Mesendoderm (in vitro differentiated cells): Measurements from ENCODE around the gene MYL2.

Experiments
- DNase-seq: peaks from one replicate; pipeline ENCODE4 v3.0.0; 2013
- H2AK5ac ChIP-seq: 2 replicates; pipeline ENCODE4 v1.6.1; 2013; ENCODE audit warnings: low read length, inconsistent platforms
- H2BK120ac ChIP-seq: 2 replicates; pipeline ENCODE4 v1.6.1; 2013; ENCODE audit warnings: low read depth, mild to moderate bottlenecking, low read length, moderate library complexity, mixed read lengths
- H2BK15ac ChIP-seq: replicated peaks from 2 replicates; pipeline ENCODE4 v1.6.1; 2013; ENCODE audit warnings: low read depth, mild to moderate bottlenecking, moderate library complexity
- H2BK5ac ChIP-seq: 2 replicates; pipeline ENCODE4 v1.6.1; 2013; ENCODE audit warnings: low read length, inconsistent platforms
- H3K18ac ChIP-seq: 2 replicates; pipeline ENCODE4 v1.6.1; 2013; ENCODE audit warnings: mild to moderate bottlenecking, low read length, mixed read lengths
- H3K23ac ChIP-seq: one replicate; pipeline ENCODE4 v1.6.1; 2013; ENCODE audit warnings: low read length
- H3K27ac ChIP-seq: 2 replicates; pipeline ENCODE4 v1.5.1; 2013; ENCODE audit warnings: low read depth, mild to moderate bottlenecking, inconsistent platforms, low read length, moderate library complexity
- H3K27me3 ChIP-seq: 2 replicates; pipeline ENCODE4 v1.6.1; 2013; ENCODE audit warnings: low read length, control low read depth, mild to moderate bottlenecking, inconsistent platforms; ENCODE audit not compliant: insufficient read depth, poor library complexity
- H3K36me3 ChIP-seq: 2 replicates; pipeline ENCODE4 v1.6.1; 2013; ENCODE audit warnings: low read length, inconsistent platforms; ENCODE audit not compliant: control insufficient read depth, insufficient read depth
- H3K4ac ChIP-seq: one replicate; pipeline ENCODE4 v1.6.1; 2013; ENCODE audit warnings: low read depth, mild to moderate bottlenecking, low read length, moderate library complexity
- H3K4me1 ChIP-seq: 2 replicates; pipeline ENCODE4 v1.6.1; 2013; ENCODE audit warnings: low read depth, low read length, inconsistent platforms; ENCODE audit not compliant: control insufficient read depth
- H3K4me2 ChIP-seq: 2 replicates; pipeline ENCODE4 v1.6.1; 2013; ENCODE audit warnings: low read length
- H3K4me3 ChIP-seq: 2 replicates; pipeline ENCODE4 v1.5.1; 2013; ENCODE audit warnings: mild to moderate bottlenecking, low read length
- H3K56ac ChIP-seq: one replicate; pipeline ENCODE4 v1.6.1; 2013; ENCODE audit warnings: low read length
- H3K79me1 ChIP-seq: 2 replicates; pipeline ENCODE4 v1.6.1; 2013; ENCODE audit warnings: low read length, inconsistent platforms
- H3K79me2 ChIP-seq: 2 replicates; pipeline ENCODE4 v1.6.1; 2013; ENCODE audit warnings: mild to moderate bottlenecking, low read length; ENCODE audit not compliant: control insufficient read depth, insufficient read depth
- H3K9ac ChIP-seq: 2 replicates; pipeline ENCODE4 v1.6.1; 2013; ENCODE audit warnings: low read length, inconsistent platforms
- H4K5ac ChIP-seq: one replicate; pipeline ENCODE4 v1.6.1; 2013; ENCODE audit warnings: low read length
- H4K8ac ChIP-seq: one replicate; pipeline ENCODE4 v1.6.1; 2013; ENCODE audit warnings: low read depth, mild to moderate bottlenecking, control low read depth, low read length, moderate library complexity
- WGBS: extraction: QIAGEN DNeasy Blood & Tissue Kit; methylation state at CpG from one replicate; pipeline ENCODE4 v1.1.7; 2013; ENCODE audit warnings: low lambda C conversion rate, missing lambda C conversion rate; ENCODE audit not compliant: insufficient coverage; ENCODE audit errors: extremely low coverage; 5-methylcytosine and 5-hydroxymethylcytosine counted together

The MYL2 gene

GRCh38 chr12:110929818-110930217 is 9.4 kb upstream of the MYL2 start:
- Histone ChIP-seq H2AK5ac (no peak overlapping the region), H3K9ac (no peak overlapping the region), H3K56ac (no peak overlapping the region), H3K36me3 (no peaks in the 10 kb centered on the region), H3K79me1 (no peaks in the 10 kb centered on the region), H3K4me1 (no peaks in the 10 kb centered on the region), H4K5ac (no peak overlapping the region), H3K27ac (no peak overlapping the region), H4K8ac (no peak overlapping the region), H2BK15ac (no peak overlapping the region), H3K4me3 (no peak overlapping the region), H3K27me3 (no peaks in the 10 kb centered on the region), H3K23ac (no peak overlapping the region), H2BK5ac (no peak overlapping the region), H3K18ac (no peak overlapping the region), H3K79me2 (no peaks in the 10 kb centered on the region), H2BK120ac (no peak overlapping the region), H3K4ac (no peak overlapping the region), H3K4me2 (no peak overlapping the region)
- no CpG with 5 or more reads among the region's 1 CpG for WGBS
- no peak for DNase-seq

DNA sequence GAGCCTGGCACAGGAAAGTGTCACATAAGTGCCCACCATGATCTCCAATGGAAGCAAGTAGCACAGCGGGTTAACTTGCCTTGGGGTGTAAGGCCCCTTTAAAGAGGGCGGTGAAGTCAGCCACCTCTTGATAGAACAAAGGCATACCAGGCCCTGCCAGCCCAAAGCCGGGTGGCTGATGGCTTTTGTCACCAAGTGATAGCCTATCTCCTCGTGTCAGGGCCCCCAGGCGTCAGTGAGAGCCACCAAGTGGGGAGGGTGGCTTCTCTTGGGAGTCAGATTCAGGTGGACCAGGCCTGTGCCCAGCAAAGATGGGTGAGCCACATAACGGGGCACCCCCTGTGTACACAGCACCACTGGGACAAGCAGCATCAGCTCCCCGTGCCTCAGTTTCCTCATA is 8.3 kb upstream of the MYL2 start:
- no peak for DNase-seq
- no peaks in the 10 kb centered on the region for H3K79me1 ChIP-seq

DNA sequence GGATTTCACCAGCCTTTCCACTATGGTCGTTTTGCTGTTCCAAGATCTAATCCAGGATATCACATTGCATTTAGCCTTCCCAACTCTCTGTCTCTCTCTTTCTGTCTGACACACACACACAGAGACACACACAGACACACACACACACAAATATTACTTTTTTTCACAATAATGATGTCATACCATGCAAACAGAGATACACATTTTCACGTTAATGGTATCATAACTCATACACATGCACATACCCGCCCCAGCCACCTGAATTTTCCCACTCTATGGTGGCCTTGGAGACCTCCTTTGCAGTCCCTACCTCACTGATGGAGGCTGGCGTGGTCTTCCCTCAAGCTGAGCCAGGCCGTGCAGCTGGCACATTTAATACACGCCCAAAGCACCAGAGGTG is 7.2 kb upstream of the MYL2 start:
- Histone ChIP-seq H2BK15ac (no peak overlapping the region), H2BK120ac (no peak overlapping the region), H2BK5ac (no peak overlapping the region), H3K23ac (no peak overlapping the region), H3K27me3 (no peaks in the 10 kb centered on the region), H4K8ac (no peak overlapping the region), H3K4me1 (no peaks in the 10 kb centered on the region), H3K18ac (no peak overlapping the region), H3K36me3 (no peaks in the 10 kb centered on the region), H3K9ac (no peak overlapping the region), H3K4ac (no peak overlapping the region), H2AK5ac (no peak overlapping the region), H3K4me3 (no peak overlapping the region), H3K79me2 (no peaks in the 10 kb centered on the region), H4K5ac (no peak overlapping the region), H3K79me1 (no peaks in the 10 kb centered on the region), H3K4me2 (no peak overlapping the region), H3K27ac (no peak overlapping the region), H3K56ac (no peak overlapping the region)
- DNase-seq: no peak
- no CpG with 5 or more reads among the region's 6 CpGs for WGBS

More for the DNA sequence above, 8.3 kb upstream of the MYL2 start:
- Histone ChIP-seq H3K4me1 (no peaks in the 10 kb centered on the region), H2BK120ac (no peak overlapping the region), H4K5ac (no peak overlapping the region), H2BK5ac (no peak overlapping the region), H4K8ac (no peak overlapping the region), H3K4me2 (no peak overlapping the region), H3K79me2 (no peaks in the 10 kb centered on the region), H2AK5ac (no peak overlapping the region), H3K18ac (no peak overlapping the region), H3K4me3 (no peak overlapping the region), H3K23ac (no peak overlapping the region), H2BK15ac (no peak overlapping the region), H3K36me3 (no peaks in the 10 kb centered on the region), H3K27ac (no peak overlapping the region), H3K27me3 (no peaks in the 10 kb centered on the region), H3K9ac (no peak overlapping the region), H3K4ac (no peak overlapping the region), H3K56ac (no peak overlapping the region)
- WGBS: no CpG with 5 or more reads among the region's 7 CpGs

GRCh38 chr12:110923692-110924334 is 3.4 kb upstream of the MYL2 start:
- Histone ChIP-seq H3K4me2 (no peak overlapping the region), H4K8ac (no peak overlapping the region), H3K23ac (no peak overlapping the region), H3K9ac (no peak overlapping the region), H2AK5ac (no peak overlapping the region), H3K56ac (no peak overlapping the region), H3K4ac (no peak overlapping the region), H3K79me2 (no peaks in the 10 kb centered on the region), H3K27me3 (no peaks in the 10 kb centered on the region), H2BK15ac (no peak overlapping the region), H4K5ac (no peak overlapping the region), H3K18ac (no peak overlapping the region), H3K4me3 (no peak overlapping the region), H3K4me1 (no peaks in the 10 kb centered on the region), H3K27ac (no peak overlapping the region), H2BK120ac (no peak overlapping the region), H3K36me3 (no peaks in the 10 kb centered on the region), H3K79me1 (no peaks in the 10 kb centered on the region), H2BK5ac (no peak overlapping the region)
- no peak for DNase-seq
- WGBS: no CpG with 5 or more reads among the region's 9 CpGs

GRCh38 chr12:110923192-110923591 is 2.8 kb upstream of the MYL2 start:
- no peaks in the 10 kb centered on the region for H3K36me3 ChIP-seq
- H3K27me3 ChIP-seq: no peaks in the 10 kb centered on the region
- DNase-seq: no peak
- H3K27ac ChIP-seq: no peak overlapping the region
- H3K79me1 ChIP-seq: no peaks in the 10 kb centered on the region
- H4K5ac ChIP-seq: no peak overlapping the region
- no peak overlapping the region for H2BK5ac ChIP-seq
- no peak overlapping the region for H3K9ac ChIP-seq
- H3K18ac ChIP-seq: no peak overlapping the region
- no peak overlapping the region for H2AK5ac ChIP-seq
- no peaks in the 10 kb centered on the region for H3K4me1 ChIP-seq
- no peak overlapping the region for H3K23ac ChIP-seq
- WGBS: no CpG with 5 or more reads among the region's 4 CpGs
- H3K56ac ChIP-seq: no peak overlapping the region
- H3K4ac ChIP-seq: no peak overlapping the region
- no peak overlapping the region for H2BK120ac ChIP-seq
- H3K4me3 ChIP-seq: no peak overlapping the region
- no peak overlapping the region for H4K8ac ChIP-seq
- no peaks in the 10 kb centered on the region for H3K79me2 ChIP-seq
- no peak overlapping the region for H2BK15ac ChIP-seq
- H3K4me2 ChIP-seq: no peak overlapping the region

- WGBS: no CpG with 5 or more reads among the region's 7 CpGs
- no peak for DNase-seq
- H2AK5ac ChIP-seq: no peak overlapping the region
Measured at GRCh38 chr12:110922652-110923051, 2.3 kb upstream of the MYL2 start.

More at GRCh38 chr12:110922652-110923051, 2.3 kb upstream of the MYL2 start:
- Histone ChIP-seq H3K18ac (no peak overlapping the region), H4K8ac (no peak overlapping the region), H3K79me2 (no peaks in the 10 kb centered on the region), H3K27me3 (no peaks in the 10 kb centered on the region), H2BK15ac (no peak overlapping the region), H3K79me1 (no peaks in the 10 kb centered on the region), H4K5ac (no peak overlapping the region), H3K56ac (peak overlapping the region; percentile 42), H3K23ac (no peak overlapping the region), H3K4ac (no peak overlapping the region), H3K27ac (no peak overlapping the region), H3K4me3 (no peak overlapping the region), H2BK5ac (no peak overlapping the region), H3K4me1 (no peaks in the 10 kb centered on the region), H3K36me3 (no peaks in the 10 kb centered on the region), H3K4me2 (no peak overlapping the region), H3K9ac (no peak overlapping the region), H2BK120ac (no peak overlapping the region)
